ENCODE results near the gene CNTNAP5. TPM values are rescaled to one million over a fixed set of nuclear protein-coding genes. Genes with fewer than 3 reads are reported as not detected.

CNTNAP5 gene
- total and polyA plus RNA-seq, 2 donors (not counting 3 experiments of a cell fraction or from before 2014, with no cell fraction given) = not detected

- dilution Hi-C loops (cut with MboI; ENCODE audit: extremely low pct_ligation_motif_present, low sequenced_read_pairs) = no loop called here
- Histone ChIP-seq H3K27ac (ENCODE audit: insufficient read depth, low read depth, low read length) (no peak overlapping the region), H3K4me1 (ENCODE audit: control insufficient read depth, extremely low read depth, insufficient read depth, low read length) (no peaks in the 10 kb centered on the region), H3K4me3 (replicated peaks in 1 of 3; ENCODE audit: insufficient read depth in 1 of 3, low read depth in 1 of 3, low read length in 3 of 3) (no peak overlapping the region), H3K27me3 (ENCODE audit: control insufficient read depth in 2 of 2, insufficient read depth in 2 of 2, low read length in 2 of 2) (no peaks in the 10 kb centered on the region), H3K36me3 (ENCODE audit: control insufficient read depth in 2 of 2, extremely low read depth in 1 of 2, insufficient read depth in 2 of 2, low read length in 2 of 2) (no peaks in the 10 kb centered on the region), H2AFZ (ENCODE audit: low read depth, low read length) (no peak overlapping the region), H4K20me1 (replicated peaks; ENCODE audit: control insufficient read depth, extremely low read depth, insufficient read depth, low read length) (no peaks in the 10 kb centered on the region), H3K9me3 (replicated peaks; ENCODE audit: control insufficient read depth, insufficient read depth, low read length) (no peaks in the 10 kb centered on the region), H3K9me1 (replicated peaks; ENCODE audit: control insufficient read depth, extremely low read depth, insufficient read depth, low read length) (no peaks in the 10 kb centered on the region), H3K4me2 (ENCODE audit: insufficient read depth, low read length) (no peak overlapping the region), H3K9ac (replicated peaks; ENCODE audit: extremely low read depth, insufficient read depth, low read length) (no peak overlapping the region), H3K79me2 (ENCODE audit: control insufficient read depth, insufficient read depth, low read length) (no peaks in the 10 kb centered on the region)
- DNase-seq (ENCODE audit: low read depth, low spot score) = no peak
- FAIRE-seq = no peak
- CTCF ChIA-PET = no interaction called here
- intact Hi-C loops (cut with micrococcal nuclease) = no loop called here
- TF ChIP-seq GATA2 (IDR thresholded peaks at IDR 0.05; ENCODE audit: insufficient read depth, insufficient read length, low read depth, low read length) = no peak
- no TSS peak for BruUV-seq (replicated peaks)
- POLR2A ChIA-PET = no interaction called here
Observed at GRCh38 chr2:124810132-124810531, 785.0 kb downstream of the CNTNAP5 start.

- H3K4me3 ChIP-seq (replicated peaks in 1 of 3; ENCODE audit: insufficient read depth in 1 of 3, low read depth in 1 of 3, low read length in 3 of 3) = no peak overlapping the region
- H3K4me1 ChIP-seq (ENCODE audit: control insufficient read depth, extremely low read depth, insufficient read depth, low read length) = no peaks in the 10 kb centered on the region
- H2AFZ ChIP-seq (ENCODE audit: low read depth, low read length) = no peak overlapping the region
- DNase-seq (ENCODE audit: low read depth, low spot score) (no peak), FAIRE-seq (no peak)
- no peaks in the 10 kb centered on the region for H4K20me1 ChIP-seq (replicated peaks; ENCODE audit: control insufficient read depth, extremely low read depth, insufficient read depth, low read length)
- no peak overlapping the region for H3K27ac ChIP-seq (ENCODE audit: insufficient read depth, low read depth, low read length)
- intact Hi-C loops (cut with micrococcal nuclease) (no loop called here), dilution Hi-C loops (cut with MboI; ENCODE audit: extremely low pct_ligation_motif_present, low sequenced_read_pairs) (no loop called here)
- ChIA-PET POLR2A (no interaction called here), CTCF (no interaction called here)
- TF ChIP-seq POLR2A (IDR thresholded peaks at IDR 0.05; ENCODE audit: low read depth, low read length) (no peak), FOS (IDR thresholded peaks at IDR 0.05; ENCODE audit: borderline replicate concordance, insufficient read depth, low read length) (no peak), MAX (IDR thresholded peaks at IDR 0.05; ENCODE audit: insufficient read depth, insufficient read length) (no peak), GATA2 (IDR thresholded peaks at IDR 0.05; ENCODE audit: insufficient read depth, insufficient read length, low read depth, low read length) (no peak), CTCF (IDR thresholded peaks at IDR 0.05; ENCODE audit: extremely low read depth in 1 of 2, insufficient read depth in 1 of 2, low read depth in 1 of 2, low read length in 2 of 2) (no peak), POLR2AphosphoS5 (IDR thresholded peaks at IDR 0.05; ENCODE audit: insufficient read depth, low read depth, low read length) (no peak), JUN (IDR thresholded peaks at IDR 0.05; ENCODE audit: borderline replicate concordance, insufficient read depth, insufficient read length, low read depth) (no peak), MYC (IDR thresholded peaks at IDR 0.05; ENCODE audit: low read depth, low read length) (no peak), EZH2 (IDR thresholded peaks at IDR 0.05; ENCODE audit: borderline replicate concordance, low read depth, low read length, severe bottlenecking) (no peak)
- no peaks in the 10 kb centered on the region for H3K79me2 ChIP-seq (ENCODE audit: control insufficient read depth, insufficient read depth, low read length)
- no peaks in the 10 kb centered on the region for H3K27me3 ChIP-seq (ENCODE audit: control insufficient read depth in 2 of 2, insufficient read depth in 2 of 2, low read length in 2 of 2)
- no TSS peak for BruUV-seq (replicated peaks)
- no peak overlapping the region for H3K9ac ChIP-seq (replicated peaks; ENCODE audit: extremely low read depth, insufficient read depth, low read length)
- no peaks in the 10 kb centered on the region for H3K9me1 ChIP-seq (replicated peaks; ENCODE audit: control insufficient read depth, extremely low read depth, insufficient read depth, low read length)
- H3K9me3 ChIP-seq (replicated peaks; ENCODE audit: control insufficient read depth, insufficient read depth, low read length) = no peaks in the 10 kb centered on the region
- H3K36me3 ChIP-seq (ENCODE audit: control insufficient read depth in 2 of 2, extremely low read depth in 1 of 2, insufficient read depth in 2 of 2, low read length in 2 of 2) = no peaks in the 10 kb centered on the region
- no peak overlapping the region for H3K4me2 ChIP-seq (ENCODE audit: insufficient read depth, low read length)
Observed at GRCh38 chr2:124814968-124815745, 790.1 kb downstream of the CNTNAP5 start.

Data from endothelial cell of umbilical vein (primary cell).